ES-I3 (cell line): ENCODE data around the gene CLASP1.
A peak's percentile ranks its signal among the peaks of the same experiment; 100 is the strongest.
"Not testable (repeated sequence)": the region's sequence is repeated elsewhere in the genome, so short reads cannot be mapped to it uniquely, and the experiment has no call there.

ENCODE experiments used
- H3K36me3 ChIP-seq: 2 replicates; pipeline ENCODE4 v1.6.1; 2013; ENCODE audit warnings: mild to moderate bottlenecking, low read length, control low read depth, moderate library complexity; ENCODE audit not compliant: insufficient read depth
- H3K4me1 ChIP-seq: 2 replicates; pipeline ENCODE4 v1.6.1; 2013; ENCODE audit warnings: mild to moderate bottlenecking, control low read depth, low read length; ENCODE audit not compliant: insufficient read depth
- H3K9ac ChIP-seq: 2 replicates; pipeline ENCODE4 v1.6.1; 2013; ENCODE audit warnings: low read depth, mild to moderate bottlenecking, low read length, moderate library complexity
- H3K9me3 ChIP-seq: 2 replicates; pipeline ENCODE4 v1.6.1; 2013; ENCODE audit warnings: mild to moderate bottlenecking, low read length, moderate library complexity; ENCODE audit not compliant: control insufficient read depth, insufficient read depth

CLASP1 gene

DNA sequence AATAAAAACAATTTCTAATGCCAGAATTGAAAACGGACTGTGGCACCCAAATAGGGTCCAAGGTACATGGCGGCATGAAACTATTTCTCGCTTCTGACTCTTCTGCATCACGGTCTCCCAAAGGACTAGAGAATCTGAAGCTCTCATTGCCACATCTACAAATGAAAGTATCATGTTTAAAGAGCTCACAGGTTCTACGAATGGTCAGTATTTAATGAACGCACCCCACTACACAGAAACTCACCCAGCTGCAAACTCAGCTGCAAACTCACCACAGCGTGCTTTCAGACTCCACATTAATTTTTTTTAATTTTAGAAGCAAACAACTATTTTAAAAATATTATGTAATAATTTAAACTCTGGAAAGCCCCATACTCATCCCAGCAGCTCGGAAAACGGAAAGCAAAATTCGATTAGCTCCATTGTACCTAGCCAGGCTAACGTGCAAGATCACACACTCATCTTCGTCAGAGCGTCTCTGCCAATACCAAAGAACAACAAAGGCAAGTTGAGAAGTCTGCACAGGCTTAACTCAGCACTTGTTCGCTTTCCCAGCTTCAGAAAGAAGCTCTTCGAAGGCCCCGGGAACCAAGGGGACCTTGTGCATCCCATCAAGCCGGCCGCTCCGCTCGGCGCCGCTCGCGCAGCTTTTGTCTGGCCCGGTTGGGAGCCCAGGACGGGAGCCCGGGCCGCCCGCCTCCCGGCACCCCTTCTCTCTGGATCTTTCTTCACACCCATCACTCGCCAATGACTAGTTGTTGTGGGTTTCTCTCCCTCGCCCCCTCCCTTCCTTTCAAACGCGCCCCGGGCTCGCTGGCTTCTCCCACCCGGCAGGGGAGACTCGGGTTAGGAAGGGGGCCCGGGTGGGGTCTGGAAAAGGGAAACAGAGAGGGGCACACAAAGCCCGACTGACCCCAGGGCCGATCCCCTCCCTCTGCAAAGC is 785 bp downstream of the CLASP1 start:
- Histone ChIP-seq H3K9me3 (no peaks in the 10 kb centered on the region), H3K4me1 (peaks cover 7% of the 10 kb centered on the region), H3K36me3 (no peaks in the 10 kb centered on the region), H3K9ac (peak overlapping the region; percentile 81)

DNA sequence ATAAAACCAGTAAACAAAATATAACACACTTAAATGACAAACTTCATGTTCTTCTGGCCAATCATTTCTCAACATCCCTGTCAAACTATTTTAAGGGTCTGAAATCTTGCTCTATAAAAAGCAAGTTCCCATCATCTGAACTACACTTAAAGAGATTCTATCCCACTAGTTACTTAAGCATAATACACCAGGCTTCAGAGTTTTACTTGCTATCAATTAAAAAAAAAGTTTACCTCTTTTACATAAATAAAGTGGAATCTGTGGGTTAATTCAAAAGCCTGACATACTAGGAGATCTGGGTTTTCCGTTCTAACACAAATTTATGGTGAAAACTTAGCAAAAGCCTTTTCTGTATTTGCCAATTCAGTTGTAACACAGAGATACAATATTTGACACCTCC is 1.9 kb downstream of the CLASP1 start:
- Histone ChIP-seq H3K9me3 (no peaks in the 10 kb centered on the region), H3K36me3 (no peaks in the 10 kb centered on the region), H3K4me1 (peaks cover 7% of the 10 kb centered on the region), H3K9ac (peak overlapping the region; percentile 18; the same call in 1 of the 2 replicates)

DNA sequence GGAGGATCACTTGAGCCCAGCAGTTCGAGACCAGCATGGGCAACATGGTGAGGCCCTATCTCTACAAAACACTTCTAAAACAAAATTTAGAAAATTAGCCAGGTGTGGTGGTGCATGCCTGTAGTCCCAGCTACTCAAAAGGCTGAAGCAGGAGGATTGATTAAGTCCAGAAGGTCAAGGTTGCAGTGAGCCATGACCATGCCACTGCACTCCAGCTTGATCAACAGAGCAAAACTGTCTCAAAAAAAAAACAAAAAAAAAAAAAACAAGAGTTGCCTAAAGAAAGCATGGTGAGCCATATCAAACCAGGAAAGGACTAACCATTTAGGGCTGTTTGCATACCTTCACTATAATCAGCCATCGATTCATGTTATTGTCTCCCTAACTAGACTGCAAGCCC is 4.5 kb downstream of the CLASP1 start:
- Histone ChIP-seq H3K9ac (no peak overlapping the region), H3K36me3 (no peaks in the 10 kb centered on the region), H3K4me1 (peaks cover 7% of the 10 kb centered on the region), H3K9me3 (no peaks in the 10 kb centered on the region)

DNA sequence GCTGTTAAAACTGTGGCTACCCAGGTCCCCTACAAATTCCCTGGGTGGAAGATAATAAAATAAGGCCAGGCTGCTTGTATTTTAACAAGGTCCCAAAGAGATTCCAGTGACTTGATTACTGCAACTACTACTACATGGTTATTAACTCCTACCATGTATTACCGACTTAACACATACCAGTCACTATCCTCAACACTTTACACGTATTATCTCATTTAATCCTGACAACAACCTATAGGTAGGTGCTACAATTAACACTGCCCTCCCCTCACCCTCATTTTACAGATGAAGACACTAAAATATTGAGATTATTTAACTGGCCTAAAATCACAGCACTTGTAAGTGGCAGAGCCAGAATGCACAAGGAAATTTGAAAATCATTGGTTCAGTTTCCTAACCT is 5.4 kb downstream of the CLASP1 start:
- Histone ChIP-seq H3K36me3 (no peaks in the 10 kb centered on the region), H3K4me1 (peaks cover 7% of the 10 kb centered on the region), H3K9me3 (no peaks in the 10 kb centered on the region), H3K9ac (no peak overlapping the region)

DNA sequence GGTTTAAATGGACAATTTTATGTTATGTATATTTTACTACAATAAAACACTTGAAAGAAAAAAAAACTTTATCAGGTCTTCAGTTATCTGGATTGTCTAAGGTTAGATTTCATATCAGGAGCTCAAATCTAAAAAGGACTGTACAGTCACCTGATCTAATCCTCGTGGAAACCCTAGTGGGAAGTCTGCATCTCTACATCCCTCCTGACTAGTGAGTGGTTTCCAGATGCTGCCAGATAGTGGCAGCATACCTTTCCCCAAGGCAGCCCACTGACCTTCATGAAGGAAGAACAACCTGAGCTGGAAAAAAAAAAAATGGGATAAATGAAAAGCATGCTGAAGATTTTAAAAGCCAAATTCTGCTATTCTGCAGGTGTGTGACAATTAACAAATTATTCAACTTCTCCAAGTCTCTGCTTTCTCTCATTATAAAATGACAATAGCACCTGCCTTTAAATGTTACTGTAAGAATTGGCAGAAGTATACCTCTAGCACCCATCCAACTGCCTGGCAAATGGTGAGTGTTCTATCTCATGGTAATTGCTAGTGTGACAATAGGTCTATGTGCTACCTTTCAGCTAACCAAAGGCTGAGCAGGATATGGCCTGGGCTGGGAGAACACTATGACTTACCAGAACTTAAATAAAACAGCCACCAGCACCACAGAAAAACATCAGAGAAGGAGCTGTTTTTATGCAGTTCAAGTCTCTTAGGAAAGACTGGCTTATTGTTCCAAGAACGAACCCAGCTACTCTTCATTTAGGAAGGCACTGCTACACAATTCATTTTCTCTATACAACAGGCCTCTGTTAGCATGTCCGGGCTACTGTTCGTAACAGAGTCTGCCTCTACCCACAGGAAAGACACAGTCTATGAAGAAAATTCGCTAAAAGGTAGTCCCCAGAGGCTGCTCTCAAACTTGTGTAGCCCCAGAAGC is 8.6 kb downstream of the CLASP1 start:
- no peaks in the 10 kb centered on the region for H3K4me1 ChIP-seq
- H3K9me3 ChIP-seq, result peaks cover 5% of the 10 kb centered on the region
- H3K9ac ChIP-seq, result no peak overlapping the region
- no peaks in the 10 kb centered on the region for H3K36me3 ChIP-seq

DNA sequence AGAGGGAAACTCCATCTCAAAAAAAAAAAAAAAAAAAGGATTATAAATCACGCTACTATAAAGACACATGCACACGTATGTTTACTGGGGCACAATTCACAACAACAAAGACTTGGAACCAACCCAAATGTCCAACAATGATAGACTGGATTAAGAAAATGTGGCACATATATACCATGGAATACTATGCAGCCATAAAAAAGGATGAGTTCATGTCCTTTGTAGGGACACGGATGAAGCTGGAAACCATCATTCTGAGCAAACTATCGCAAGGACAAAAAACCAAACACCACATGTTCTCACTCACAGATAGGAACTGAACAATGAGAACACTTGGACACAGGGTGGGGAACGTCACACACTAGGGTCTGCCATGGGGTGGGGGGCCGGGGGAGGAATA is 9.4 kb downstream of the CLASP1 start:
- not testable (repeated sequence) for H3K9me3 ChIP-seq, H3K4me1 ChIP-seq, H3K9ac ChIP-seq, H3K36me3 ChIP-seq

DNA sequence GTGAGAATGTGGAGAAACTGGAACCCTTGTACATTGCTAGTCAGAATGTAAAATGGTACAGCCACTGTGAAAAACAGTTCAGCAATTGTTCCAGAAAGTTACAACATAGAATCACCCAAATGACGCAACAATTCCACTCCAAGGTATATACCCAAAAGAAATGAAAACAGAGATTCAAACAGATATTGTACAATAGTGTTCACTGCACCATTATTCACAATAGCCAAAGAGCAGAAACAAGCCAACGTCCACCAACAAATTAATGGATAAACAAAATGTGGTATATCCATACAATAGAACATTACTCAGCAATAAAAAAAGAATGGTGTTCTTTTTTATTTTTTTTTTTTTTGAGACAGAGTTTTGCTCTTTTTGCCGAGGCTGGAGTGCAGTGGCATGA is 10.9 kb downstream of the CLASP1 start:
- H3K9me3 ChIP-seq, result peaks cover 5% of the 10 kb centered on the region
- H3K36me3 ChIP-seq, result no peaks in the 10 kb centered on the region
- no peaks in the 10 kb centered on the region for H3K4me1 ChIP-seq
- no peak overlapping the region for H3K9ac ChIP-seq

DNA sequence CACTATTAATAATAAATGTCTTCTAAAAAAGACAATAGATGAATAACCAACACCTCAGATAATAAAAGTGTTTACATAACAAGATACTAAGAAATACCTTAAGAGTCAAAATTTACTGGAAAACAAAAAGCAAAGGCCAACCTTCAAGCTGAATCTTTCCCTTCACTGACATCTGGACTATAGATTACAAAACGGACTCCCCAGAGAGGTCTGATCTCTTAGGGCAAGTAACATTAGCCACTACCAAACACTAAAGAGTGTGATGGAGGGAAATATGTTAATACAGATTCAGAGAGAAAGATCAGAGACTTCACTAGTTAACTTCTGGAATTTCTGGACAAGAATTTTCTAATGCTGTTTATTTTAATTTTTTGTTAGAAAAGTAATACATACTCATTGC is 13.9 kb downstream of the CLASP1 start:
- no peaks in the 10 kb centered on the region for H3K36me3 ChIP-seq
- no peak overlapping the region for H3K9ac ChIP-seq
- H3K9me3 ChIP-seq, result peaks cover 5% of the 10 kb centered on the region
- no peaks in the 10 kb centered on the region for H3K4me1 ChIP-seq

DNA sequence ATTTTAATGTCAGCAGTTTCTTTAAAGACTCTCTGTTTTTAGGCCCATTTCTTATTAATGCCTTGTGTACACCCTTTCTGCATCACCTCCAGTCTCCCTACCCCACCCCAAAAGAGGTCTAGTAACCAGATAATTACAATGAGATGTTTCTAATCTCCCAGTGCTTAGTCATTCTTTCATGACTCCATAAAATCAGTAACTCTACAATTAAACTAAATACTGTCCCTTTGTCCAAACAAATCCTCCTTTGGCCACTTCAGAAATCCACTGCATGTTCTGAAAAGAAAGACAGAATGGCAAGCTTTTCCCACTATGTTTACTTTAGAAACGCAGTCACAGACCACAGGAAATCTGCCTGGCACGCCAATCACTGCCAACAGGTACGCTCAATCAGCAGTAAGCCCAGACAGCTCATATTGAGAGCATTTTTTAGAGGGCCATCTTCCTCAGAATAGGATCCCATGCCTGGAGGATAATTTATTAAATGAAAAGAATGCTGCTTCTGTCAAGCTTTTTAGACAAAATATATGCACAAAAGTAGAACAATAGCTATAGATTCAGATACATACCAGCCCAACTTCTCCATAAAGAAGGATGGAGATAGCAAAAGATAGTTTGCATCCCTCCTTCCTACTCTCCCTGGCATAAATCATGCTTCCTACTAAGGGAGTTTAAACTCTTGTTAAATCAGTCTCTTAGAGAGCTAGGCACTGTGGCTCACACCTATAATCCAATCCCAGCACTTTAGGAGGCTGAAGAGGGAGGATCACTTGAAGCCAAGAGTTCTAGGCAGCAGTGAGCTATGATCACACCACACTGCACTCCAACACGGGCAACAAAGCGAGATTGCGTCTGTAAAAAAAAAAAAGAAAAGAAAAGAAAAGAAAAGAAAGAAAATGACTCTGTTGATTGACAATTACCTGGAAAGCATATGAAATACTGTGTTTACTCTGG is 14.6 kb downstream of the CLASP1 start:
- Histone ChIP-seq H3K9ac (no peak overlapping the region), H3K4me1 (no peaks in the 10 kb centered on the region), H3K36me3 (no peaks in the 10 kb centered on the region), H3K9me3 (peaks cover 5% of the 10 kb centered on the region)

DNA sequence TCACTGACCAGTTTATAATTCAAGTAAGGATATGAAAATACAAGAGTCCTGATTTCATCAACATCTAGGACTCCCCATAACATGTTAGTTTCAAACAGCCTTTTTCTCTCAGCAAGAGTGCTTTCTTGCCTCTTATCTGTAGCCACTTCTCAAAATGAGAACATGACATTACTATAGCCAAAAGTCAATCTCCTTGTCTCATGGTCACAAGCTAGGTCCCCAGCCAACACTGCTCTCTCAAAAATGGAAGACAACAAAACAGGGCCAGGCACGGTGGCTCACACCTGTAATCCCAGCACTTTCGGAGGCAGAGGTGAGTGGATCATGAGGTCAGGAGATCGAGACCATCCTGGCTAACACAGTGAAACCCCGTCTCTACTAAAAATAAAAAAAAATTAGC is 15.8 kb downstream of the CLASP1 start:
- H3K9ac ChIP-seq, result no peak overlapping the region
- H3K36me3 ChIP-seq, result no peaks in the 10 kb centered on the region

DNA sequence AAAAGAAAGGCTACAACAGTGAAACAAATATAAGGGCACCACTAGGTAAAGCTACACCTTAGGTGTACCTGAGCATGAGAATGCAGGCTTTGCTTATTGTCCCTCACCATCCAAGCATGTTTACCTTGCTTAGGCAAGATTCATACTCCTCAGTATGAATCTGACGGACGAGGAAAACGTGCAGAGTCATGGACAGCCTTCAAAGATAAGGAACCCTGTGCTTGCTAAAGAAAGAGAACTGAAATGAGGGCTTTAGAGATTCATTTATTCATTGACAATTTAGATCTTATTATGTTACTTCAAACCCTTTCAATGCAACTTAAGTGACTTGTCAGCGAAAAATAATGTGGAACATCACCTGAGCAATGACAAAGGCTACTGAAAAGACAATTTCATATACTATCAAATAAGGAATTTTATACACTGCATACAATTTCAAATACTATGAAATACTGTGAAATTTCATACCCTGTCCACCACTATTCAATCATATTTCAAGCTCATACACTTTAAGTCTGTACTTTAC is 21.7 kb downstream of the CLASP1 start:
- Histone ChIP-seq H3K9me3 (no peaks in the 10 kb centered on the region), H3K4me1 (no peaks in the 10 kb centered on the region), H3K9ac (no peak overlapping the region), H3K36me3 (no peaks in the 10 kb centered on the region)

More for the DNA sequence above, 15.8 kb downstream of the CLASP1 start:
- no peaks in the 10 kb centered on the region for H3K4me1 ChIP-seq
- H3K9me3 ChIP-seq, result peaks cover 5% of the 10 kb centered on the region

DNA sequence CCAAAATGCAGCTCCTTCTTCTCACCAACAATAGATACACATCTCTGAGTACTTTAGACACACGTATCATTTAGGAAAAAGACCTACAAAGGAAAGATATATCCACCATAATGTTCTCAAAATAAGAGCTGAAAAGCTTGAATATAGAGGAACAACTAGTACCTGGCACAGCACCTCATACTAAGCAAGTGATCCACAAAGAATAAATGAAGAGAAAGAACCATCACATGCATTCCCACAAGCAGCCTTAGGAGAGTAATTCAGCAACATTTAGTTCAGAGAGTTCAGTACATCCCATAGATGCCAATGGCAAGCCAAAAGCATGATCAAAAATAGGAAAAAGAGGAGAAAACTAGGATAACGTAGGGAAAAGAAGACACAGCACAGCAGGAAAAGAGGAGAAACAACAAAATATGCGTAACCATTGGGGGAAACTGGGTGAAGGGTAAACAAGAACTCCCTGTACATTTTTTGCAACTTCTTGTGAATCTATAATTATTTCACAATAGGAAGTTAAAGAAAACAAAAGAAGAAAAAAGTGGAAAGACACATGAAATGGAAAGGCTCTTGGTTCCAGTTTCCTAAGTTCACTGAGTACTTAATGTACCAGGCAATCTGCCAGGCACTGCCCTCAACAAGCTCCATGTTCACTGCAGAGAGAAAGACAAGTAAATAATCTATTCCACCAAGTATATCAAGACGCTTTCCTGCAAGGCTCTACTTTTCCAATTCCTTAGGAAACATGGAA is 22.3 kb downstream of the CLASP1 start:
- Histone ChIP-seq H3K9ac (no peak overlapping the region), H3K36me3 (no peaks in the 10 kb centered on the region), H3K9me3 (no peaks in the 10 kb centered on the region), H3K4me1 (no peaks in the 10 kb centered on the region)

DNA sequence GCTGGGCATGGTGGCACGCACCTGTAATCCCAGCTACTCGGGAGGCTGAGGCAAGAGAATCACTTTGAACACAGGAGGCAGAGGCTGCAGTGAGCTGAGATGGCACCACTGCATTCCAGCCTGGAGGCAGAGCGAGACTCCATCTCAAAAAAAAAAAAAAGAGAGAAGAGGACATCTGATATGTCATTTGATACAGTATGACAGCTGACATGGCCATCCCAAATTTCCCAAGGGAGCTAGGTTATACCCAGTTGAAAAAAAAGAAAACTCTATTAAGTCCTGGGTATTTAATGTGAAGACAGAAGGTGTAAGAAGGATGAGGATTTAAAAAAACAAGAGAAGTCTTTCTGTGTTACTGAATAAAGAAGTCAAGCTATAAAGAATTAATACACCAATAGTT is 23.3 kb downstream of the CLASP1 start:
- Histone ChIP-seq H3K9ac (no peak overlapping the region), H3K9me3 (no peaks in the 10 kb centered on the region), H3K4me1 (no peaks in the 10 kb centered on the region), H3K36me3 (no peaks in the 10 kb centered on the region)
